Body of pancreas (tissue), 4 donors: ENCODE measurements around the gene FAM107B. TPM values are rescaled to one million over a fixed set of nuclear protein-coding genes. Genes with fewer than 3 reads are reported as not detected.

Experiments used
- ATAC-seq: fragments of 150-250 bp; one replicate; pipeline ENCODE4 v1.9.1; 2016
- DNase-seq, 4 donors: peaks; one replicate each; pipeline ENCODE4 v3.0.0-alpha.2; 2019
- H3K27ac ChIP-seq, 4 donors: fragments of 200-600 bp; sonication (generic); 1 replicate in 3 of 4; 2 replicates in 1 of 4; pipeline versions ENCODE4 v1.5.1 to v1.6.1; 2016 to 2019; ENCODE audit warnings: mild to moderate bottlenecking in 1 of 4, mixed read lengths in 1 of 4, moderate library complexity in 1 of 4
- H3K27me3 ChIP-seq, 2 donors: fragments of 200-600 bp; sonication (generic); one replicate each; pipeline ENCODE4 v1.6.0; 2016; ENCODE audit warnings: mild to moderate bottlenecking in 1 of 2
- H3K36me3 ChIP-seq, 2 donors: fragments of 200-600 bp; sonication (generic); replicated peaks in 1 of 2; 2 replicates each; pipeline ENCODE4 v1.5.1; 2016; ENCODE audit warnings: low read depth in 2 of 2; ENCODE audit not compliant: insufficient read depth in 1 of 2
- H3K4me1 ChIP-seq: fragments of 200-600 bp; sonication (generic); one replicate; pipeline ENCODE4 v1.6.0; 2016
- H3K4me3 ChIP-seq, 2 donors: fragments of 200-600 bp; sonication (generic); 1 replicate in 1 of 2; 2 replicates in 1 of 2; pipeline ENCODE4 v1.5.1; 2016 to 2019
- H3K9me3 ChIP-seq, 3 donors: fragments of 200-600 bp; sonication (generic); 1 replicate in 2 of 3; 2 replicates in 1 of 3; pipeline ENCODE4 v1.5.1; 2016
- POLR2A ChIP-seq, 3 donors: fragments of 450-650 bp; IDR thresholded peaks; one replicate each; pipeline ENCODE4 v1.6.1; 2016; ENCODE audit warnings: antibody characterized with exemption in 3 of 3, mild to moderate bottlenecking in 2 of 3
- WGBS, 2 donors: methylation state at CpG; one replicate each; pipeline ENCODE4 v1.1.5; 2017; 5-methylcytosine and 5-hydroxymethylcytosine counted together
- intact Hi-C: fragments of 100-400 bp; cut with DNase I; formaldehyde crosslinking; loops from one replicate; pipeline ENCODE4 v1.15.1; 2023
- total RNA-seq, 2 donors: library from RNA; depleted of rRNA; stranded (reverse); fragments of >200 nt; gene quantifications; one replicate each; pipeline ENCODE4 v1.1.0, GENCODE V29; 2016
- TF ChIP-seq, protein P1 (sequence below), 7 experiments: fragments of 450-650 bp in 4 of 7; fragments of 200-600 bp in 3 of 7; sonication (generic) in 3 of 7; IDR thresholded peaks; one replicate each; pipeline ENCODE4 v1.5.1; 2016 to 2019; ENCODE audit warnings: antibody characterized with exemption in 7 of 7

The FAM107B gene
- total RNA-seq, 2 donors from 2014 or later: 19.4 to 45.9 TPM

DNA sequence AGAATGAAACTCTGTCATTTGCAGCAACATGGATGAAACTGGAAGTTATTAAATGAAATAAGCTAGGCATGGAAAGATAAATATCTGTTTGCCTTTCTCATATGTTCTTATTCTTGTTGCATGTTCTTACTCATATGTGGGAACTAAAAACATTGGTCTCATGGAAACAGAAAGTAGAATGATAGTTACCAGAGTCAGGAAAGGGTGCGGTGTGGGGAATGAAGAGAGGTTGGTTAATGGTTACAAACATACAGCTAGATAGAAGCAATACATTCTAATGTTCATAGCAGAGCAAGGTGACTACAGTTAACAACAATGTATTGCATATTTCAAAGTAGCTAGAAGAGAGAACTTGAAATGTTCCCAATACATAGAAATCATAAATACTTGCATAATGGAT lies 105.1 kb downstream of the FAM107B start:
- H3K27ac ChIP-seq: no peak overlapping the region
- TF ChIP-seq POLR2A (IDR thresholded peaks at IDR 0.05): no peak
- TF ChIP-seq, protein P1, sequence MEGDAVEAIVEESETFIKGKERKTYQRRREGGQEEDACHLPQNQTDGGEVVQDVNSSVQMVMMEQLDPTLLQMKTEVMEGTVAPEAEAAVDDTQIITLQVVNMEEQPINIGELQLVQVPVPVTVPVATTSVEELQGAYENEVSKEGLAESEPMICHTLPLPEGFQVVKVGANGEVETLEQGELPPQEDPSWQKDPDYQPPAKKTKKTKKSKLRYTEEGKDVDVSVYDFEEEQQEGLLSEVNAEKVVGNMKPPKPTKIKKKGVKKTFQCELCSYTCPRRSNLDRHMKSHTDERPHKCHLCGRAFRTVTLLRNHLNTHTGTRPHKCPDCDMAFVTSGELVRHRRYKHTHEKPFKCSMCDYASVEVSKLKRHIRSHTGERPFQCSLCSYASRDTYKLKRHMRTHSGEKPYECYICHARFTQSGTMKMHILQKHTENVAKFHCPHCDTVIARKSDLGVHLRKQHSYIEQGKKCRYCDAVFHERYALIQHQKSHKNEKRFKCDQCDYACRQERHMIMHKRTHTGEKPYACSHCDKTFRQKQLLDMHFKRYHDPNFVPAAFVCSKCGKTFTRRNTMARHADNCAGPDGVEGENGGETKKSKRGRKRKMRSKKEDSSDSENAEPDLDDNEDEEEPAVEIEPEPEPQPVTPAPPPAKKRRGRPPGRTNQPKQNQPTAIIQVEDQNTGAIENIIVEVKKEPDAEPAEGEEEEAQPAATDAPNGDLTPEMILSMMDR (IDR thresholded peaks at IDR 0.05): no peak
- DNase-seq (no peak), ATAC-seq (no peak)
- H3K4me3 ChIP-seq: no peak overlapping the region
- H3K4me1 ChIP-seq: peaks cover 25% of the 10 kb centered on the region
- intact Hi-C loops: no loop called here
- 90 to 96% methylated on average over 1 of the region's 1 CpG for WGBS, 2 donors
- H3K9me3 ChIP-seq: no peaks in the 10 kb centered on the region
- no peaks in the 10 kb centered on the region for H3K27me3 ChIP-seq
- H3K36me3 ChIP-seq: no peaks in the 10 kb centered on the region

DNA sequence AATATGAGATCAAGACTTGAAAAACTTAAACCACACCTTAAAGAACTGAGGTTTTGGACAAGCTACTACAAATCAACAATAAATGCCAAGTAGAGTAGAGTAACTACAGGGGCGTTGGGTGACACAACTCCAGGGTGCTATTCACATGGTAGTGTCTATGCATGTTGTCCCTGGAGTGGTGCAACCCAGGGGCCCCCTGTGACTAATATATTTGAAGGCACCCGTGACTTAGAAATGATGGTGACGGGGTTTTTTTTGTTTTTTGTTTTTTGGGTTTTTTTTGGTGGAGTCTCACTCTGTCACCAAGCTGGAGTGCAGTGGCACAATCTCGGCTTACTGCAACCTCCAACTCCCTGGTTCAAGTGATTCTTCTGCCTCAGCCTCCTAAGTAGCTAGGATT lies 106.9 kb downstream of the FAM107B start:
- H3K4me1 ChIP-seq: peaks cover 9% of the 10 kb centered on the region
- intact Hi-C loops: no loop called here
- no peaks in the 10 kb centered on the region for H3K36me3 ChIP-seq
- ATAC-seq: no peak
- H3K9me3 ChIP-seq: no peaks in the 10 kb centered on the region
- H3K4me3 ChIP-seq: no peak overlapping the region
- no peak overlapping the region for H3K27ac ChIP-seq
- no peaks in the 10 kb centered on the region for H3K27me3 ChIP-seq
- 74 to 87% methylated on average over 4 of the region's 4 CpGs for WGBS, 2 donors
- TF ChIP-seq, protein P1 (IDR thresholded peaks at IDR 0.05): no peak
- TF ChIP-seq POLR2A (IDR thresholded peaks at IDR 0.05): no peak
- no peak for DNase-seq

DNA sequence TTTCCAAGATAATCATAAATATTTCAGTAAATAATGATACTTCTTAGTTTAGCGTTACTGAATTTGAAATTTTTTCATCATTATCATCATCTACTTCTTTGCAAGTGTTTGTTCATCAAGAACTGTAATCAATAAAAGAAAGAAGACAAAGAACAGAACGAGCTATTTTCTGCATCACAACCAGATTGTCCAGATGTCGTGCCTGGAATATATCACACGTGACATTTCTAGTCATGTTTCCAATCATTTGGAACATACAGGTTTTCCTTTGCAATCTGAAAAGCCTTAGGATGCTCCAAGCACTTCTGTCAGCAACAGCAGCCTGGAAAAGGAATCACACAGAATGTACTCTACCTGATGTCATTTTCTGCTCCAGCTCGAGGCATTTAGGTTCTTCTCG lies 107.4 kb downstream of the FAM107B start:
- H3K36me3 ChIP-seq: no peaks in the 10 kb centered on the region
- WGBS, 2 donors: 58 to 60% methylated on average over 6 of the region's 6 CpGs
- H3K27ac ChIP-seq: no peak overlapping the region
- ATAC-seq: no peak
- H3K9me3 ChIP-seq: no peaks in the 10 kb centered on the region
- intact Hi-C loops: no loop called here
- no peak for DNase-seq
- no peaks in the 10 kb centered on the region for H3K27me3 ChIP-seq
- no peak overlapping the region for H3K4me3 ChIP-seq
- TF ChIP-seq, protein P1 (IDR thresholded peaks at IDR 0.05): no peak
- TF ChIP-seq POLR2A (IDR thresholded peaks at IDR 0.05): no peak
- peaks cover 9% of the 10 kb centered on the region for H3K4me1 ChIP-seq

DNA sequence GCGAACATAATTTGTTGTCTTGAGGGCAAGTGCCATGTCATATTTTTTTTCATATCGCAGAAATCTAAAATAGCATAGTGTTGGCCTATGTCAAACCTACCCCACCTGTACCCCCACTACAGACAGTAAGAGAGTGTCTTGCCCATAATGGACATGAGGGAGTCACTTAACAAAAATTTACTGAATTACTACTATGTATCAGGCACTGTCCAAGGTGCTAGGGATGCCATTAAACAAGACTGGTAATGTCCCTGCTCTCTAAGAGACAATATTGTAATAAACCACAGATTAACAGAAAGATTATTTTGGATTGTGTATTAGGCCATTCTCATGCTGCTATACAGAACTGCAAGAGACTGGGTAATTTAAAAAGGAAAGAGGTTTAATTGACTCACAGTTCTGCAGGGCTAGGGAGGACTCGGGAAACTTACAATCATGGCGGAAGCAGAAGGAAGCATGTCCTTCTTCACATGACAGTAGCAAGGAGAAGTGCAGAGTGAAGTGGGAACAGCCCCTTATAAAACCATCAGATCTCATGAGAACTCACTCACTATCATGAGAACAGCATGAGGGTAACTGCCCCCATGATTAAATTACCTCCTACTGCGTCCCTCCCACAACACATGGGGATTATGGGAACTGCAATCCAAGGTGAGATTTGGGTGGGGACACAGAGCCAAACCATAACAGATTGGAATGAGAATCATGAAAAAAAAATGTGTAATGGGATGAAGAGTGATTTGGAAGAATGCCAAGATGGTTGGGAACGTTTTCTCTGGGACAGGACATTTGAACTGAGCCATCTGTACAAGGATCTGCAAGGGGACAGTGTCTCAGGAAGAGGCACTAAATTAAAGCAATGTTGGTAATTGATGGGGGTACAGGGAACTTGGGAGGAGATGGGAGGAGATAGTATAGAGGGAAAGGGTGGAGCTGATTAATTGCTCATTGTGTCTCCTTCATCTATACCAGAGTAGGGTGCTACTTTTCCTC lies 108.5 kb downstream of the FAM107B start:
- no peak for DNase-seq
- Histone ChIP-seq H3K27ac (no peak overlapping the region), H3K9me3 (no peaks in the 10 kb centered on the region), H3K4me1 (peaks cover 9% of the 10 kb centered on the region), H3K4me3 (no peak overlapping the region), H3K27me3 (no peaks in the 10 kb centered on the region), H3K36me3 (no peaks in the 10 kb centered on the region)
- intact Hi-C loops: no loop called here
- WGBS, 2 donors: 81 to 82% methylated on average over 6 of the region's 6 CpGs
- TF ChIP-seq POLR2A (IDR thresholded peaks at IDR 0.05): no peak
- TF ChIP-seq, protein P1 (IDR thresholded peaks at IDR 0.05): no peak
- ATAC-seq: no peak
